HuH-7 (cell line): ENCODE results near the gene CTIF.
A peak's percentile ranks its signal among the peaks of the same experiment; 100 is the strongest.

Experiments used
- DNase-seq: peaks from one replicate; pipeline ENCODE4 v3.0.0; 2011; ENCODE audit warnings: low spot score

The CTIF gene

GRCh38 chr18:48819781-48820482 lies 281.1 kb downstream of the CTIF start:
- no peak for DNase-seq

GRCh38 chr18:48820483-48821250 lies 281.8 kb downstream of the CTIF start:
- no peak for DNase-seq

- DNase-seq = no peak
These were observed 282.4 kb downstream of the CTIF start for GRCh38 chr18:48821251-48821590.

DNA sequence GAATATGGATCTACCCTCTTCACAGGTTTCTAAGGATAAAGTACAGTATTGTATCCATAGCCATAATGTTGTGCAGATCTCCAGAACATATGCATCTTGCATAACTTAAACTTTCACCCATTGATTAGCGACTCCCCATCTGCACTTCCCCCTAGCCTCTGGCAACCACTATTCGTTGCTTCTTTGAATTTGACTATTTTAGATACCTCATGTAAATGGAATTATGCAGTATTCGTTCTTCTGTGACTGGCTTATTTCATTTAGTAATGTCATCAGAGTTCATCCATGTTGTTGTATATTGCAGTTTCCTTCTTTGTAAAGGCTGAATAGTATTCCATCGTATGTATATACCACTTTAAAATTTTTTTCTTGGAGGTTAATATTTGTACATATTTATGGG lies 283.0 kb downstream of the CTIF start:
- no peak for DNase-seq

GRCh38 chr18:48824231-48824970 lies 285.6 kb downstream of the CTIF start:
- no peak for DNase-seq

DNA sequence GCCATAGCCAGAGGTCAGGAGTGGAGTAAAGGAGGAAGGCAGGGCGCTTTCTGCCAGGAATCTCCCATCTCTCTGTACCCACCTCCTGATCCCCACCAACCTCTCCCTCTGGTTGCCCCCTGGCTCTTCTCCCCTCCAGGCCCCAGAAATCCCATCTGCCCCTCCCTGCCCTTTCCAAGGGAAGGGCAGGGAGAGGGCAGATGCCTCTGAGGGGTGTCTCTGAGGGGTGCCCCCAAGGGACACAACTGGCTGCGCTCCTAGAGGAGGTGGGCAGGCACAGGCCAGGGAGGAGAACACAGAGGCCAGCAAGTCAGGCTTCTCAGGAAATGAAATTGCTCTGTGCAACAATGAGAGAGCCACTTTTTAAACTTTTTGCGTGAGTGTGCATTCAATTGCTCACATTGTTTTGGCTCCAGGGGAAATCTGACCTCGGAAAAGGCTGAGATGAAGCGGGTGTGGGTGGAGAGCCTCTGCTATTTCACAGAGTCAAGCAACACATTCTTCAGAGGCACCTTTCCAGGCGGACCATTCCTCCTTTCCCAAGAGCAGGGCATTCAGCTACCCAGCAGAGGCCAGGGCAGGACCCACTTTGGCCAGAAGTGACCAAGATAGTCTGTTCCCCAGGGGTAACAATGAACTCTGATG lies 286.4 kb downstream of the CTIF start:
- no peak for DNase-seq

DNA sequence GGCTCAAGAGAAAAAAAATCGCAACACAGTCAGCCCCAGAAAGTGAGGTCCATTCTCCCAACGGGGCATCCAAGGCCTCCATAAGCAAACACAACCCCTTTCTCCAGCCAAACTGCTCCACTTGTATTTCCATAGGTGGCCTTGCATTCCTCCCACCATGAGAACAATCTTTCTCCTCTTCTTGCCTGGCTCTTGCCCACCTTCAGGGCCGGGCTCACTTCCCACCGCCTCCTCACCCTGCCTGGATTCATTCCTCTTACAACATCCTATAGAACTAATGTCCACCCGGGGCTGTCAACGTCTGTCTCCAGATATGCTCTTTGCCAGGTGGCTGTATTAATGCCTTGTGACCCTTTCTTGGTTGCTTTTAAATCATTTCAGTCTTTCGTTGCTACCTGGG lies 287.4 kb downstream of the CTIF start:
- no peak for DNase-seq

GRCh38 chr18:48826806-48827205 lies 288.0 kb downstream of the CTIF start:
- DNase-seq = no peak

DNA sequence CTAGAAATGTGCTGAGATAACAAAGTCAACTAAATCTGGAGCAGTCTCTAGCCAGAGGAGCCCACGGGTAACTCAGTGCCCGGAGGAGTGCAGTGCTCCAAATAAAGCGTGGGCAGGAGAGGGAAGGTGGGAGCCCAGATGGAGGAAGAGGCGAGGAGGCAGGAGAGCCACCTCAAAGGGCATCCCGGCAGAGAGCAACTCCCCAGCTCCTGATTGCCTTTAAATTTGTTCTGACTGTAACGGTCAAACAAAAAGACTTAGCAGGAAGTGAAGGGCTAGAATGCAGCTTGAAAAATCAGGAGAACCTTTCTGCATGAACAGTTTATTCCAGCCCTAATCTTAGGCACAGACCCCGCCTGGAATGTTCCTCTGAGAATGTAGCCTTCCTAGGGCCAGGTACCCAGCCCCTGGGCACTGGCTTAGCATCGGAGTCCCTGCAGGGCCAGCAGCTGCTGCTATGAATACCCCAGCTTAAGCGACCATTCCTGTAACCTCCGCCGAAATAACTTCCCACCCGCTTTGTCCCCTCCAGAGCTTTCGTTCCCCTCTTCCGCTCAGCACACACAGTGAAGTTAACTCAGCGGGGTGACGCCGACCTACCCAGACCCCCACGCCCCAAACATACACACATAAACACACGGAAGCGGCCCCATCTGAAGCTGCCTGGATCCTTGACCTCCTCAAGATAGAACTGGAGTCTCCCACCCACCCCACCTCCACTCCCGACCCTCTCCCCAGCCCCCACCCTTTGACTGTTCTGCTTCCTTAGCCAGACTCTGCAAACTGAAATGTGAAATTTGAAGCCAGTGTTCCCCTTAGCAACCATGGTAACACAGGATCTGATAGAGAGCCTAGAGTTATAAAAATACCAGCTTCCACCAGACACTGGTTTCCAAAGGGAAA lies 288.7 kb downstream of the CTIF start:
- peak; percentile 50 for DNase-seq

DNA sequence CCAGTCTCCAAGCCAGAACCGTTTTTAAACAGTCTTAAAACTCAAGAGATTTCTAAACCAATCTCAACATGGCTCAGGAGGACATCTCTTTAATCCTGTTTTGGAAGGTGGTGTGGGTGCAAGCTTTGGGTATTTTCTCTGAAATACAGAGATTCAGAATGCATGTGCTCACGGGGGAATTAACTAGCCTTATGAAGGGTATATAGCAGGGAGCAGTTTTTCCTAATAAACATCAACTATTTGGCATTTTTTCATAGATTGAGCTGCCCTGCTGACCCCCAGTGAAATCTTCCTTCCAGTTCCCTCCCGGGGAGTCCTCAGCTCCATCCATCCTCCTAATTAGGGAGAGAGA lies 289.3 kb downstream of the CTIF start:
- no peak for DNase-seq

GRCh38 chr18:48828691-48829442 lies 290.0 kb downstream of the CTIF start:
- no peak for DNase-seq

DNA sequence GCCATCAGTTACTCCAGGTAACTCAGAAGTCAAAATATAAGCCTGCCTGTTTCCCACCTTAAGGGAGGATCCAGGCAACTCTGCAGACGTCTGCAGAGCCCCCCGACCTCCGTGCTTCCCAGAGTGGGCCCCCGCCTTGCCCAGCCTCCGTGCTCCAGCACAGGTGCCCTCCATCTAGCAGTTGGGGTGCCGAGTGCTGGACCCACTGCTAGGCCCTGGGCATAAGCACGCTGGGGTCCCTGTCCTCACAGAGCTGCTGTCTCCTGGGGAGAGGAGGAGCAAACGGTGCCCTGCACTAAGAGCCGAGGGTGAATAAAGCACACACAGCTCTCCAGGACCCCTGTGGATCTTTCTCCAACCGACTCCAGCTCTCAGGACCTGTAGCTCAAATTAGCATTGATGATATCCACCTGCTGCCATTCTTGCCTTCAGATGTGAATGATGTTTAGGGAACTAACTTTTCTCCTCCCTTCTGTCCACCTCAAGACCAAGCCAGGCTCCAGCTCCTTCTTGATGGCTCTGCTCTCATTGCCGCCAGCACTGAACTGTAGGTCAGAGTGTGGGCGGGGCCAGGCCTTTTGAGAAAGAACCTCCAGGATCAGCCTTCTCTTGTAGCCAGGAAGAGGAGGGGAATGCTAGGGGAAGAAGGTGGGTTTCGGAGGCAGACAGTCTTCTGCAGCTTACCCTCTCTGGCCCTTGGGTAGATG lies 290.8 kb downstream of the CTIF start:
- DNase-seq = no peak

GRCh38 chr18:48831113-48831759 lies 292.4 kb downstream of the CTIF start:
- DNase-seq = no peak

- no peak for DNase-seq
These were observed 293.0 kb downstream of the CTIF start for GRCh38 chr18:48831802-48832201.

DNA sequence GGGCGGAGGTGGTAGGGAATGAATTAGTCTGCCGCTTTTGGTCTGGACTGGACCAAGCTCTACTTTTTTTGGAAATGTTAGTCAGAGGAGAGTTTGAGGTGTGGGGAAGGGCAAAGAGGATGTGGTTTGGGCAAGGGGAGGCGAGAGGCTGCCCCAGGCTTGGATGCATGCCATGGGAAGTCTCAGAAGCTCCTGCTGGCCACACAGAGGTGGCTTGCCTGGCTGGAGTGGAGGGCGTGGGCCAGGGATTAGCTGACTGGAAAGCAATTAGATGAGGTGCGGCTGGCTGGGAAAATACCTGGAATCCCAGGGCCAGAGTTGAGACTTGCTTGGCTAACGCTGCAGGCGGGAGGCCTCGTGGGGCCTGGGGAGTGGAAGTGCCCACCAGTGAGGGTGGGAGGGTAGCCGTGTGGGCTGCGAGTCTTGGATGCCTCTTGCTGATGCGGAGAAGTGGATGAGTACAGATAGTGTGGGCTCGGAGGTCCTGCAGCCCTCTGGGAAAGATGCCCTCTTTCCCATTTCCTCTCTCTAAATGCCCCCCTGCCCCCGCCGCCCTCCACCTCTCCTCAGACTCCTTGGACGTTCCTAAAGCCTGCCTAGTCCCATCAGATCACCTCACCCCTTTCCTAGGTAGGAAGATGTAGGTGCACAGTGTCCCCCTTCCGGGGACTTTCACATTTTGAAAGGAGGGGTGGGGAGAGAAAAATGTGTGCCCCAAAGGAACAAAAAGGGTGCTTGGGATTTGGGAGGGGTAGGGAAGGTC lies 294.3 kb downstream of the CTIF start:
- DNase-seq = peak; percentile 46

DNA sequence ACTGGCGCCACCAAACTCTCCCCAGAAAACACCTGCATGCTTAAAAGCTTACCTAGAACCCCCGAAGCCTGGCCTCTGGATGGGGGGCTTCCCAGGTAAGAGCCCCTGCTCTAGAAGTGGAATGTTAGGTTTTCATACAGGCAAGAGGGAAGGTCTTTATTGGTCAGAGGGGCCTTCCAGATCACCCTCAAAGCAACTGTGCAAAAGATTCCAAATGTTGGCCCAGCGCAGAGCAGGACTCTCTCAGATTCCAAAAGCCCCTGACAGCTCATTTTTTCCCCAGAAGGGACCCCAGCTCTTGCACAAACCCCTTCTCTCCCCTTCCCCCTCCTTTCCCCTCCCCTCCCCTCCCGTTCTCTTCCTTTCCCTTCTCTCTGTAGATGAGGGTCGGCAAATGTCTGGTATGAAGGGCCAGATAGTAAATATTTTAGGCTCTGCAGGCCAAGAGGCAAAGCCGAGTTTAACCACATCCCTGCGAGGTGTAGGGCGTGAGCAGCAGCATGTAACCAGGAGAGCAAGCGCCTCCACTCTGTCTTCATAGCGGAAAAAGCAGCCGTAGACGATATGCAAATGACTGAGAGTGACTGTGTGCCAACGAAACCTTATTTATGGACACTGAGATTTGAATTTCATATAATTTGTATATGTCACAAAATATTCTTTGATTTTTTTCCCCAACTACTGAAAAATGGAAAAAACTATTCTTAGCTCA lies 295.0 kb downstream of the CTIF start:
- no peak for DNase-seq

DNA sequence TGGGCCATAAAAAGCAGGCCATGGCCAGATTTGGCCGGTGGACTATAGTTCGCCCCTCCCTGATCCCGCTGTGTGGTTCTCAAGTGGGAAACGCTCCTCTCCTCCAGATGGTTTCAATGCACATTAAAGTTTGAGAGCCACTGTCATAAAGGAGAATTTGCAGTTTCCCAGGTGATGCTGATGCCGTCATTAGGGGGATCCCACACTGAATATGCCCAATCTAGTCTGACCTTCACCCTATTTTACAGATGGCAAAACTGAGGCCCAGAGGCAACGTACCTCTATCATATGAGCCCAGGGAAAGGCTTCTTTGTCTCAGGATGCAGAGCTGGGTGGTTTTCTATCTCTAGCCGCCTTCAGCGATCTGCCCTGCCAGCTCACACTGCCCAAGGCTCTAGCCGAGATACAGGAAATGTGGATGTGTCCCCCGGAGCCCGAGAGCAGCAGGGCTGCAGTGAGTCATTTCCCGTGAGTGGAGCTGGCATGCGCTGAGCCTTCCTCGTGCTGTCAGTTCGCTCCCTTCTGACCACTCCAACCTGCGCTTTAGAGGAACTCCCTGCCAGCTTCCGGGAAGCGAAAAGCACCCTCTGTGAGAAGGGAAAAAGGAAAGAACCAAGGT lies 295.7 kb downstream of the CTIF start:
- DNase-seq = no peak

DNA sequence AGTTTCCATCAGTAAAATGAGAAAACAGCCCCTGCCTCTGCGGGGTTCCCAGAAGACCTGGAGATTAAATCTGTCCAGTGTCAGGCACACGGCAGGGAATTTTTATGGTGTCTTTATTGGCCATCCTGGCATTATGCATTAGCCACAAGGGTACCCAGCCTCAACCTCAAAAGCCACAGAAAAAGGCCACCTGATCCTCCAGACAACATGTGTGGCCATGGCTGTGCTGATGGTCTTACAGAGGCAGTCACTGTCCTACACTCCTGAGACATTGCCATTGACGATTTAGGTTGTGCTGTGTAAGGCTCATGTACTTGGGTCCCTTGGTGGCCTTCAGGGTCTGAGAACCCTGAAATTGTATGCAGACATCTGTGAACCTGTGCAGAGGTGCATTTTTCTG lies 296.3 kb downstream of the CTIF start:
- DNase-seq = no peak
